ENCODE results near the gene OR8K1. TPM values are rescaled to one million over a fixed set of nuclear protein-coding genes. Genes with fewer than 3 reads are reported as not detected.

The OR8K1 gene
- total RNA-seq, result not detected

GRCh38 chr11:56345739-56346138 is at the start of gene OR8K1:
Gene OR8K1, plus strand, starts transcription at chr11:56346039. Its CDS starts 0 bp downstream, at chr11:56346039.
- no peaks in the 10 kb centered on the region for H3K36me3 Mint-ChIP-seq

GRCh38 chr11:56296898-56297297 is 48.9 kb upstream of the OR8K1 start:
- CTCF ChIA-PET, result no interaction called here

More at GRCh38 chr11:56345739-56346138, at the start of gene OR8K1:
- intact Hi-C loops (cut with micrococcal nuclease), result no loop called here
- Mint-ChIP-seq H3K27me3 (no peaks in the 10 kb centered on the region), H3K27ac (no peak within 1 kb of the TSS), H3K9me3 (peaks cover 19% of the 10 kb centered on the region), H3K4me1 (ENCODE audit: low read depth) (no peaks in the 10 kb centered on the region), H3K4me3 (no peak within 1 kb of the TSS)
- ChIA-PET CTCF (no interaction called here), POLR2A (no interaction called here)
- DNase-seq, result no peak

GRCh38 chr11:56307836-56308235 is 38.0 kb upstream of the OR8K1 start:
- intact Hi-C loops (cut with micrococcal nuclease), result no loop called here
- Mint-ChIP-seq H3K4me1 (ENCODE audit: low read depth) (no peaks in the 10 kb centered on the region), H3K27me3 (no peaks in the 10 kb centered on the region), H3K9me3 (peaks cover 41% of the 10 kb centered on the region), H3K4me3 (no peak overlapping the region), H3K36me3 (no peaks in the 10 kb centered on the region), H3K27ac (no peak overlapping the region)
- ChIA-PET POLR2A (no interaction called here), CTCF (no interaction called here)
- DNase-seq, result no peak

More at GRCh38 chr11:56296898-56297297, 48.9 kb upstream of the OR8K1 start:
- H3K36me3 Mint-ChIP-seq, result no peaks in the 10 kb centered on the region
- POLR2A ChIA-PET, result no interaction called here
- no peaks in the 10 kb centered on the region for H3K27me3 Mint-ChIP-seq
- H3K4me3 Mint-ChIP-seq, result no peak overlapping the region
- no peak overlapping the region for H3K27ac Mint-ChIP-seq
- H3K4me1 Mint-ChIP-seq (ENCODE audit: low read depth), result no peaks in the 10 kb centered on the region
- intact Hi-C loops (cut with micrococcal nuclease), result no loop called here
- peaks cover 12% of the 10 kb centered on the region for H3K9me3 Mint-ChIP-seq
- DNase-seq, result no peak

- intact Hi-C loops (cut with micrococcal nuclease), result no loop called here
- Mint-ChIP-seq H3K27ac (no peak within 1 kb of the TSS), H3K4me3 (no peak within 1 kb of the TSS), H3K36me3 (no peaks in the 10 kb centered on the region), H3K9me3 (peaks cover 8% of the 10 kb centered on the region), H3K4me1 (ENCODE audit: low read depth) (no peaks in the 10 kb centered on the region), H3K27me3 (no peaks in the 10 kb centered on the region)
- DNase-seq, result no peak
- ChIA-PET POLR2A (no interaction called here), CTCF (no interaction called here)
These were observed 31.0 kb upstream of the OR8K1 start, which contains the start of gene OR8K3 for GRCh38 chr11:56314844-56315243. Gene OR8K3, plus strand, starts transcription at chr11:56315144. Its CDS starts 3,163 bp downstream, at chr11:56318307.

GRCh38 chr11:56331861-56332491 is 13.9 kb upstream of the OR8K1 start:
- Mint-ChIP-seq H3K4me3 (no peak overlapping the region), H3K9me3 (peaks cover 10% of the 10 kb centered on the region), H3K27ac (no peak overlapping the region), H3K4me1 (ENCODE audit: low read depth) (no peaks in the 10 kb centered on the region), H3K36me3 (no peaks in the 10 kb centered on the region), H3K27me3 (no peaks in the 10 kb centered on the region)
- POLR2A ChIA-PET, result no interaction called here
- intact Hi-C loops (cut with micrococcal nuclease), result no loop called here
- CTCF ChIA-PET, result no interaction called here
- DNase-seq, result no peak

GRCh38 chr11:56333156-56333555 is 12.7 kb upstream of the OR8K1 start:
- Mint-ChIP-seq H3K9me3 (peaks cover 15% of the 10 kb centered on the region), H3K4me3 (no peak overlapping the region), H3K27me3 (no peaks in the 10 kb centered on the region), H3K4me1 (ENCODE audit: low read depth) (no peaks in the 10 kb centered on the region), H3K27ac (no peak overlapping the region), H3K36me3 (no peaks in the 10 kb centered on the region)
- DNase-seq, result no peak
- POLR2A ChIA-PET, result no interaction called here
- CTCF ChIA-PET, result no interaction called here
- intact Hi-C loops (cut with micrococcal nuclease), result no loop called here

GRCh38 chr11:56340289-56340688 is 5.5 kb upstream of the OR8K1 start:
- intact Hi-C loops (cut with micrococcal nuclease), result no loop called here
- ChIA-PET CTCF (no interaction called here), POLR2A (no interaction called here)
- no peak overlapping the region for H3K4me3 Mint-ChIP-seq
- H3K9me3 Mint-ChIP-seq, result peaks cover 29% of the 10 kb centered on the region
- no peaks in the 10 kb centered on the region for H3K27me3 Mint-ChIP-seq
- no peaks in the 10 kb centered on the region for H3K36me3 Mint-ChIP-seq
- H3K4me1 Mint-ChIP-seq (ENCODE audit: low read depth), result no peaks in the 10 kb centered on the region
- no peak for DNase-seq
- H3K27ac Mint-ChIP-seq, result no peak overlapping the region

- Mint-ChIP-seq H3K4me3 (no peak within 1 kb of the TSS), H3K36me3 (no peaks in the 10 kb centered on the region), H3K9me3 (peaks cover 6% of the 10 kb centered on the region), H3K27ac (no peak within 1 kb of the TSS), H3K27me3 (no peaks in the 10 kb centered on the region), H3K4me1 (ENCODE audit: low read depth) (no peaks in the 10 kb centered on the region)
- no peak for DNase-seq
- CTCF ChIA-PET, result no interaction called here
- intact Hi-C loops (cut with micrococcal nuclease), result no loop called here
- POLR2A ChIA-PET, result no interaction called here
These were observed 8.2 kb downstream of the OR8K1 start, which contains the start of gene OR8J1 for GRCh38 chr11:56353991-56354390. Gene OR8J1, plus strand, starts transcription at chr11:56354291. Its CDS starts 5,956 bp downstream, at chr11:56360247.

- ChIA-PET POLR2A (no interaction called here), CTCF (no interaction called here)
- Mint-ChIP-seq H3K27ac (no peak within 1 kb of the TSS), H3K27me3 (no peaks in the 10 kb centered on the region), H3K9me3 (peaks cover 13% of the 10 kb centered on the region), H3K36me3 (no peaks in the 10 kb centered on the region), H3K4me1 (ENCODE audit: low read depth) (no peaks in the 10 kb centered on the region), H3K4me3 (no peak within 1 kb of the TSS)
- DNase-seq, result no peak
- intact Hi-C loops (cut with micrococcal nuclease), result no loop called here
These were observed 29.5 kb downstream of the OR8K1 start, which contains the start of gene OR8U1 for GRCh38 chr11:56375324-56375723. Gene OR8U1, plus strand, starts transcription at chr11:56375624. Its CDS starts 0 bp downstream, at chr11:56375624.

- H3K27ac Mint-ChIP-seq, result no peak overlapping the region
- no peaks in the 10 kb centered on the region for H3K36me3 Mint-ChIP-seq
- H3K4me3 Mint-ChIP-seq, result no peak overlapping the region
- DNase-seq, result no peak
- POLR2A ChIA-PET, result no interaction called here
- CTCF ChIA-PET, result no interaction called here
- intact Hi-C loops (cut with micrococcal nuclease), result no loop called here
- H3K9me3 Mint-ChIP-seq, result peaks cover 13% of the 10 kb centered on the region
- no peaks in the 10 kb centered on the region for H3K27me3 Mint-ChIP-seq
- no peaks in the 10 kb centered on the region for H3K4me1 Mint-ChIP-seq (ENCODE audit: low read depth)
These were observed 34.3 kb downstream of the OR8K1 start for GRCh38 chr11:56380120-56380519.

GRCh38 chr11:56394381-56394780 is 48.5 kb downstream of the OR8K1 start:
- intact Hi-C loops (cut with micrococcal nuclease), result no loop called here
- H3K27ac Mint-ChIP-seq, result no peak overlapping the region
- H3K4me3 Mint-ChIP-seq, result no peak overlapping the region
- CTCF ChIA-PET, result no interaction called here
- no peak for DNase-seq
- no peaks in the 10 kb centered on the region for H3K4me1 Mint-ChIP-seq (ENCODE audit: low read depth)
- POLR2A ChIA-PET, result no interaction called here
- peaks cover 26% of the 10 kb centered on the region for H3K9me3 Mint-ChIP-seq
- H3K36me3 Mint-ChIP-seq, result no peaks in the 10 kb centered on the region
- no peaks in the 10 kb centered on the region for H3K27me3 Mint-ChIP-seq

GRCh38 chr11:56396047-56396446 is 50.2 kb downstream of the OR8K1 start:
- Mint-ChIP-seq H3K4me3 (no peak overlapping the region), H3K9me3 (peaks cover 27% of the 10 kb centered on the region), H3K27ac (no peak overlapping the region), H3K27me3 (no peaks in the 10 kb centered on the region), H3K4me1 (ENCODE audit: low read depth) (no peaks in the 10 kb centered on the region), H3K36me3 (no peaks in the 10 kb centered on the region)
- DNase-seq, result no peak
- intact Hi-C loops (cut with micrococcal nuclease), result no loop called here
- POLR2A ChIA-PET, result no interaction called here
- CTCF ChIA-PET, result no interaction called here
